ENCODE measurements around the gene IFT25. TPM values are rescaled to one million over a fixed set of nuclear protein-coding genes. Genes with fewer than 3 reads are reported as not detected.

The IFT25 gene
- total and polyA plus RNA-seq, 2 donors (not counting 1 experiment from before 2014, with no cell fraction given): 18.2 to 45.7 TPM

DNA sequence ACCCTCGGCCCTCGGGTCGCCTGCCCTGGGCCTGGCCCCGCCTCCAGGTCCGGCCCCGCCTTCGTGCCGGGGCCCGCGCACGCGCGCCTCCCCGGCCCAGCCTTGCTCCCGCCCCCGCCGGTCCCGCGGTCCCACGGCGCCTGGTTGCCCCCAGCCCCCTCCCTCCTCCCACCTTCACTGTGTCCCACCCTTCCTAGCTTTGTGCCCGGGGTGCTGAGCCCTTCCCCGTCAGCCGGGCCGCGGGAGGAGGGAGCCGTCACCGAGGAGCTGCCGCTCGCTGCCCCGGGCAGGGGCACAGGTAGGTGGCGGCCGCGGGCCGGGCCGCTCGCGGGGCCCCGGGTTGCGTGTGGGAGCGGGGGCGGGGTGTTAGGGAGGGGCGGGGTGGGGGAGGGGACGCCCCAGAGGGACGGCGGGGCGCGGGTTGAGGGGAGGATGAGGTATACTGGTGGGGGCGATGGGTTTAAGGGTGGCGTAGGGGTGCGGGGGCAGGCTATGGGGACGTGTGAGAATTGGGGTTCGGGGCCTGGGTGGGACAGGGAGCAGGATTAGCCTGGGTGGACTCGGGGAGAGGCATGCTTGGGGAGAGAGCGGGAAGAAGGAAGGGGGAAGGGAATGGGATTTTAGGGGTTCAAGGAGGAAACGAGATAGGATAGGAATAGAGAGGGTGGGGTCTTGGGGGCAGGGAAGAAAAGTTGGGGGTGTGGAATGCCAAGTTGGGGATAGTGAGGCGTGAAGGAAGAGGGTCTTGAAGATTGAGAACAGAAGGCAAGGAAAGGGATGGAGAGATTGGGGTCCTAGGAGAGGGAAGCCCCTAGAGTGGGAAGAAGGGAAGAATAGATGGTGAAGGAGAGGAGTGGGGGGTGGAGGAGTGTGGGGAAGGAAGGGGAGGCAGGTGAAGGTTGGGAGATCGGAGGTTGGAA lies 1.0 kb upstream of the IFT25 start, which contains the start of gene LRRC42:
TSS of gene LRRC42 (plus strand) at position 99 of the 920 bp plus-strand sequence. CDS start 5,650 bp downstream, outside the sequence.
- Histone ChIP-seq H3K9me3 (ENCODE audit: control extremely low read depth in 1 of 3, control insufficient read depth in 2 of 3, insufficient read depth in 1 of 3, low read length in 2 of 3) (no peaks in the 10 kb centered on the region), H3K4me1 (ENCODE audit: control insufficient read depth in 2 of 2, insufficient read depth in 2 of 2, low read length in 2 of 2) (peaks cover 16 to 20% of the 10 kb centered on the region in 2 donors), H4K20me1 (ENCODE audit: control insufficient read depth, insufficient read depth, low read length, poor library complexity, severe bottlenecking) (no peaks in the 10 kb centered on the region), H3K9ac (ENCODE audit: low read length) (peak within 1 kb of the TSS; percentile 95), H3K36me3 (replicated peaks in 1 of 2; ENCODE audit: control extremely low read depth in 1 of 2, control insufficient read depth in 1 of 2, extremely low read depth in 1 of 2, insufficient read depth in 2 of 2, low read length in 1 of 2) (peaks cover 0 to 4% of the 10 kb centered on the region in 2 experiments), H3K4me3 (ENCODE audit: control extremely low read depth in 1 of 5, extremely low read depth in 1 of 5, insufficient read depth in 1 of 5, low read depth in 2 of 5, low read length in 4 of 5) (peak within 1 kb of the TSS; percentile 65 to 95 (median 87)), H2AFZ (ENCODE audit: insufficient read depth, low read depth, low read length, poor library complexity, severe bottlenecking) (peak within 1 kb of the TSS; percentile 99), H3K27ac (ENCODE audit: low read length in 2 of 2) (peak within 1 kb of the TSS; percentile 65 to 81), H3K27me3 (replicated peaks in 1 of 4; ENCODE audit: control extremely low read depth in 1 of 4, control insufficient read depth in 3 of 4, insufficient read depth in 4 of 4, low read length in 3 of 4) (no peaks in the 10 kb centered on the region), H3K4me2 (replicated peaks; ENCODE audit: low read depth, low read length, poor library complexity, severe bottlenecking) (peak within 1 kb of the TSS; percentile 89), H3K79me2 (ENCODE audit: control insufficient read depth, insufficient read depth, low read length) (peaks cover 31% of the 10 kb centered on the region)
- H3K9me3 Mint-ChIP-seq (ENCODE audit: insufficient read depth): no peaks in the 10 kb centered on the region
- WGBS (ENCODE audit: insufficient coverage): 3% methylated on average over 27 of the region's 58 CpGs
- H3K4me1 Mint-ChIP-seq: peaks cover 33% of the 10 kb centered on the region
- H3K4me3 Mint-ChIP-seq: peak within 1 kb of the TSS; percentile 99
- no peaks in the 10 kb centered on the region for H3K27me3 Mint-ChIP-seq
- TF ChIP-seq EZH2 (IDR thresholded peaks at IDR 0.05; ENCODE audit: borderline replicate concordance, insufficient read depth, low read depth, low read length, poor library complexity, severe bottlenecking) (no peak), CTCF (IDR thresholded peaks at IDR 0.05) (peak; percentile 19)
- DNase-seq (no peak), ATAC-seq (ENCODE audit: low read depth) (peak; percentile 63)
- POLR2A ChIA-PET: interaction anchor here (0.7 to 1.5 kb wide), 9 partner anchors 13 to 461 kb away, joined by 4 to 9 read pairs (median 7); partner anchors contain the start of genes CYB5RL, MRPL37, NDC1 and TCEANC2
- intact Hi-C loops (cut with micrococcal nuclease): loop anchor here (1.0 to 10.0 kb wide), 5 partner anchors 57 to 1582 kb away; partner anchors contain the start of genes CC2D1B, TTC22, TTC4 and YIPF1
- CTCF ChIA-PET: interaction anchor here (1.0 to 11.4 kb wide), 10 partner anchors 13 to 105 kb away, joined by 3 to 180 read pairs (median 9); partner anchors contain the start of gene YIPF1
- peak within 1 kb of the TSS; percentile 96 for H3K27ac Mint-ChIP-seq
